ENCODE data around the gene FOXA3. TPM values are rescaled to one million over a fixed set of nuclear protein-coding genes. Genes with fewer than 3 reads are reported as not detected.
A peak's percentile ranks its signal among the peaks of the same experiment; 100 is the strongest.

FOXA3 gene
- total RNA-seq, 4 donors from 2014 or later: not detected

DNA sequence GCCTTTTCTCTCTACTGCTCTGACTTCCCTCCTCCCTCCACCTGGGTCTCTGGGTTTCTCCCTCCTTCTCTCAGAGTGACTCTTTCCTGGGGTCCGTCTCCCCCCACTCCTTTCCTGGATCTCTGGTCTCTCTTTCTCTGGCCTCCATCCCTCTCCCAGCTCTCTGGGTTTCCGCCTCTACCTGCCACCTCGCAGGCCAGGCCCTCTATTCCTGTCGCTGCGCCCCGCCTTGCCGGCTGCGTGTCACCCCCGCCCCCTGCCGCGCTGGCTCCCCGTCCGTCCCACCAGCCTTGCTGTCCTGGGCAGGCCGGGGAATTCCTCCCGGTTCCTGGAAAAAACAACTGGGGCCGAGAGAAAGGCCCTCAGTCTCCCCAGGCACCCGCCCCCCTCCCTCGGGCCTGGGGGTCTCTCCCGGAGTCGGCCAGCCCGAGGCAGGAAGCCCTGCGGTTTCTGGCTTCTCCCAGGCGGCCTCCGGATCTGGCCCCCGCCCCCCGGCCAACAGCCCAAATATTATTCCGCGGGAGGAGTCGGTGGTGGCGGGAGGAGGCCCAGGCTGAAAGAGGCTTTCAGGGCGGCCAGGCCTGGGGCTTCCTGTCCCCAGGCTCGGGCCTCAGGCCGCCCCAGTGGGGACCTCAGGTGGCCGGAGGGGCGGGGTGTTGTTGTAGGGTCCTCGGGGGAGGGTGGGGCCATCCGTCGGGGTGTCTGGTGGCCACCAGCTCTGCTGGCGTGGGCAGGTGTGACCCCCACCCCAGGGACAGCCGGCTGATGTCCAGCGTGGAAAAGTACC, 12.5 kb downstream of the FOXA3 start:
- H3K27ac ChIP-seq: peak overlapping the region; percentile 45 to 86 (median 60)
- TF ChIP-seq CTCF (IDR thresholded peaks at IDR 0.05) (no peak), EP300 (IDR thresholded peaks at IDR 0.05) (no peak), POLR2A (IDR thresholded peaks at IDR 0.05) (no peak)
- H3K36me3 ChIP-seq: peaks cover 0 to 6% (median 0%) of the 10 kb centered on the region in 3 donors
- DNase-seq (ENCODE audit: low spot score in 2 of 2): peak in 1 of 2 donors; percentile 14
- peaks cover 0 to 17% (median 6%) of the 10 kb centered on the region in 4 donors for H3K4me1 ChIP-seq
- H3K27me3 ChIP-seq: no peaks in the 10 kb centered on the region
- WGBS, 2 donors: 6 to 7% methylated on average over 29 to 38 of the region's 41 CpGs
- peak overlapping the region in 2 of 4 donors; percentile 15 to 44 for H3K4me3 ChIP-seq
- no peaks in the 10 kb centered on the region for H3K9me3 ChIP-seq

GRCh38 chr19:45878043-45878794, 14.1 kb downstream of the FOXA3 start:
- Histone ChIP-seq H3K9me3 (no peaks in the 10 kb centered on the region), H3K36me3 (peaks cover 0 to 6% (median 0%) of the 10 kb centered on the region in 3 donors), H3K27ac (no peak overlapping the region), H3K4me1 (peaks cover 0 to 31% (median 9%) of the 10 kb centered on the region in 4 donors), H3K4me3 (no peak overlapping the region), H3K27me3 (no peaks in the 10 kb centered on the region)
- WGBS, 2 donors: 81 to 86% methylated on average over 9 to 11 of the region's 11 CpGs
- TF ChIP-seq EP300 (IDR thresholded peaks at IDR 0.05): no peak
- no peak for TF ChIP-seq CTCF (IDR thresholded peaks at IDR 0.05)
- no peak for TF ChIP-seq POLR2A (IDR thresholded peaks at IDR 0.05)
- DNase-seq (ENCODE audit: low spot score in 2 of 2): no peak

GRCh38 chr19:45879055-45879454, 14.9 kb downstream of the FOXA3 start:
- Histone ChIP-seq H3K36me3 (peaks cover 0 to 11% (median 0%) of the 10 kb centered on the region in 3 donors), H3K4me1 (peaks cover 0 to 39% (median 16%) of the 10 kb centered on the region in 4 donors), H3K4me3 (no peak overlapping the region), H3K27ac (no peak overlapping the region), H3K27me3 (no peaks in the 10 kb centered on the region), H3K9me3 (no peaks in the 10 kb centered on the region)
- TF ChIP-seq EP300 (IDR thresholded peaks at IDR 0.05) (no peak), CTCF (IDR thresholded peaks at IDR 0.05) (no peak), POLR2A (IDR thresholded peaks at IDR 0.05) (no peak)
- 46 to 55% methylated on average over 8 of the region's 8 CpGs for WGBS, 2 donors
- DNase-seq (ENCODE audit: low spot score in 2 of 2): no peak

GRCh38 chr19:45879971-45880370, 15.8 kb downstream of the FOXA3 start:
- no peak overlapping the region for H3K27ac ChIP-seq
- peaks cover 0 to 49% (median 25%) of the 10 kb centered on the region in 4 donors for H3K4me1 ChIP-seq
- H3K9me3 ChIP-seq: no peaks in the 10 kb centered on the region
- DNase-seq (ENCODE audit: low spot score in 2 of 2): no peak
- TF ChIP-seq POLR2A (IDR thresholded peaks at IDR 0.05) (no peak), EP300 (IDR thresholded peaks at IDR 0.05) (no peak), CTCF (IDR thresholded peaks at IDR 0.05) (no peak)
- no peaks in the 10 kb centered on the region for H3K27me3 ChIP-seq
- 82 to 83% methylated on average over 2 of the region's 2 CpGs for WGBS, 2 donors
- H3K4me3 ChIP-seq: no peak overlapping the region
- peaks cover 0 to 20% (median 0%) of the 10 kb centered on the region in 3 donors for H3K36me3 ChIP-seq
